SU-DHL-6 (cell line): ENCODE results near the gene SPATS1.
"Not testable (repeated sequence)": the region's sequence is repeated elsewhere in the genome, so short reads cannot be mapped to it uniquely, and the experiment has no call there.

Source experiments
- CTCF ChIP-seq: fragments of 200-600 bp; sonication (generic); IDR thresholded peaks from one replicate; pipeline ENCODE4 v1.5.1; 2017; ENCODE audit warnings: antibody characterized with exemption, mild to moderate bottlenecking, low read length, moderate library complexity; ENCODE audit not compliant: insufficient read depth, poor library complexity, severe bottlenecking
- EZH2phosphoT487 ChIP-seq: fragments of 200-600 bp; sonication (generic), shearing (Covaris generic); conservative IDR thresholded peaks from 2 replicates; pipeline ENCODE4 v1.6.1; 2018; ENCODE audit warnings: mild to moderate bottlenecking, antibody characterized with exemption, low read length, moderate library complexity, mixed read lengths

DNA sequence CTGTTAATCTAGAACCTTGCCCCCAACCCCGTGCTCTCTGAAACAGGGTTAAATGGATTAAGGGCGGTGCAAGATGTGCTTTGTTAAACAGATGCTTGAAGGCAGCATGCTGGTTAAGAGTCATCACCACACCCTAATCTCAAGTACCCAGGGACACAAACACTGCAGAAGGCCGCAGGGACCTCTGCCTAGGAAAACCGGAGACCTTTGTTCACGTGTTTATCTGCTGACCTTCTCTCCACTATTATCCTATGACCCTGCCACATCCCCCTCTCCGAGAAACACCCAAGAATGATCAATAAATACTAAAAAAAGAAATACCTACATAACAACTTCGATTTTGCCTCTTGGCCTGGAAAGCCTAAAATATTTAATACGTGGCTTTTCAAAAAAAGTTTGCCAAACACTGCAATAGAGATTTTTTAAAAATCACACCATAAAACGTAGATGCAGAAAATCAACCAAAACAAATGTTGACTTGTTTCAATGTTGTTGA lies 25.3 kb upstream of the SPATS1 start:
- not testable (repeated sequence) for TF ChIP-seq CTCF, EZH2phosphoT487
